ENCODE data around the gene MXRA8.

The MXRA8 gene

GRCh38 chr1:1402072-1402900 lies 43.9 kb upstream of the MXRA8 start:
- H3K4me3 ChIP-seq (ENCODE audit: low read length) = peak overlapping the region; percentile 100; the same call in 1 of the 2 replicates
- no peaks in the 10 kb centered on the region for H3K27me3 ChIP-seq (ENCODE audit: control insufficient read depth, low read length)
- H3K4me2 ChIP-seq (ENCODE audit: low read length) = peak overlapping the region; percentile 100
- peaks cover 92% of the 10 kb centered on the region for H3K79me2 ChIP-seq (ENCODE audit: control insufficient read depth, low read length)
- peaks cover 12% of the 10 kb centered on the region for H4K20me1 ChIP-seq (ENCODE audit: control insufficient read depth, insufficient read depth, low read depth, low read length)
- H3K4me1 ChIP-seq (ENCODE audit: control insufficient read depth, low read length) = peaks cover 42% of the 10 kb centered on the region
- H3F3A ChIP-seq (ENCODE audit: control insufficient read depth, insufficient read depth) = peaks cover 21% of the 10 kb centered on the region
- H3K27ac ChIP-seq (ENCODE audit: low read depth, low read length) = no peak overlapping the region
- peak; percentile 72 for TF ChIP-seq CTCF (IDR thresholded peaks at IDR 0.05; ENCODE audit: low read depth, low read length, poor library complexity, severe bottlenecking)
- no peak for TF ChIP-seq EZH2phosphoT487 (IDR thresholded peaks at IDR 0.05; ENCODE audit: borderline replicate concordance, low read length)
- H3K36me3 ChIP-seq (ENCODE audit: control insufficient read depth, low read length) = peaks cover 88% of the 10 kb centered on the region
- H3K9me3 ChIP-seq (ENCODE audit: control insufficient read depth, insufficient read depth, low read length) = no peaks in the 10 kb centered on the region
- H3K9me2 ChIP-seq (replicated peaks; ENCODE audit: control insufficient read depth, low read length) = no peaks in the 10 kb centered on the region

- H3K4me2 ChIP-seq (ENCODE audit: low read length) = peak overlapping the region; percentile 100
- TF ChIP-seq CTCF (IDR thresholded peaks at IDR 0.05; ENCODE audit: low read depth, low read length, poor library complexity, severe bottlenecking) = no peak
- no peak for TF ChIP-seq EZH2phosphoT487 (IDR thresholded peaks at IDR 0.05; ENCODE audit: borderline replicate concordance, low read length)
- H4K20me1 ChIP-seq (ENCODE audit: control insufficient read depth, insufficient read depth, low read depth, low read length) = peaks cover 12% of the 10 kb centered on the region
- H3K9me3 ChIP-seq (ENCODE audit: control insufficient read depth, insufficient read depth, low read length) = no peaks in the 10 kb centered on the region
- H3K9me2 ChIP-seq (replicated peaks; ENCODE audit: control insufficient read depth, low read length) = no peaks in the 10 kb centered on the region
- no peak overlapping the region for H3K27ac ChIP-seq (ENCODE audit: low read depth, low read length)
- peaks cover 46% of the 10 kb centered on the region for H3K4me1 ChIP-seq (ENCODE audit: control insufficient read depth, low read length)
- no peaks in the 10 kb centered on the region for H3K27me3 ChIP-seq (ENCODE audit: control insufficient read depth, low read length)
- peak overlapping the region; percentile 100; the same call in 1 of the 2 replicates for H3K4me3 ChIP-seq (ENCODE audit: low read length)
- H3F3A ChIP-seq (ENCODE audit: control insufficient read depth, insufficient read depth) = peaks cover 21% of the 10 kb centered on the region
- H3K79me2 ChIP-seq (ENCODE audit: control insufficient read depth, low read length) = peaks cover 91% of the 10 kb centered on the region
- H3K36me3 ChIP-seq (ENCODE audit: control insufficient read depth, low read length) = peaks cover 89% of the 10 kb centered on the region
Measured at GRCh38 chr1:1401457-1402010, 43.2 kb upstream of the MXRA8 start.

- Histone ChIP-seq H3K4me3 (ENCODE audit: low read length) (peak overlapping the region; percentile 100), H3K27ac (ENCODE audit: low read depth, low read length) (peak overlapping the region; percentile 60; the same call in 1 of the 2 replicates), H3K9me3 (ENCODE audit: control insufficient read depth, insufficient read depth, low read length) (no peaks in the 10 kb centered on the region), H3K4me1 (ENCODE audit: control insufficient read depth, low read length) (peaks cover 41% of the 10 kb centered on the region), H3K27me3 (ENCODE audit: control insufficient read depth, low read length) (no peaks in the 10 kb centered on the region), H3K4me2 (ENCODE audit: low read length) (peak overlapping the region; percentile 100), H3F3A (ENCODE audit: control insufficient read depth, insufficient read depth) (peaks cover 20% of the 10 kb centered on the region), H3K79me2 (ENCODE audit: control insufficient read depth, low read length) (peaks cover 87% of the 10 kb centered on the region), H3K9me2 (replicated peaks; ENCODE audit: control insufficient read depth, low read length) (no peaks in the 10 kb centered on the region), H3K36me3 (ENCODE audit: control insufficient read depth, low read length) (peaks cover 85% of the 10 kb centered on the region), H4K20me1 (ENCODE audit: control insufficient read depth, insufficient read depth, low read depth, low read length) (peaks cover 12% of the 10 kb centered on the region)
- TF ChIP-seq EZH2phosphoT487 (IDR thresholded peaks at IDR 0.05; ENCODE audit: borderline replicate concordance, low read length) = no peak
- no peak for TF ChIP-seq CTCF (IDR thresholded peaks at IDR 0.05; ENCODE audit: low read depth, low read length, poor library complexity, severe bottlenecking)
Measured at GRCh38 chr1:1400576-1401456, 42.5 kb upstream of the MXRA8 start.

Measured in DOHH2 (cell line).